Epithelial cell of esophagus (primary cell): Measurements from ENCODE around the gene RNF187.

Experiments used
- DNase-seq: peaks from one replicate; pipeline ENCODE4 v3.0.0; 2010; ENCODE audit warnings: low read depth
- H3K4me3 ChIP-seq: 2 replicates; pipeline ENCODE4 v1.5.1; 2011; ENCODE audit warnings: mild to moderate bottlenecking, low read length, control low read depth
- CTCF ChIP-seq: IDR thresholded peaks from 2 replicates; pipeline ENCODE4 v1.5.1; 2011; ENCODE audit warnings: low read depth, mild to moderate bottlenecking, low read length, control low read depth, inconsistent platforms; ENCODE audit not compliant: insufficient read depth; ENCODE audit errors: missing control alignments

RNF187 gene

GRCh38 chr1:228487336-228488124 lies at the start of gene RNF187:
Gene RNF187 (plus strand): TSS chr1:228487382.
- peak within 1 kb of the TSS; percentile 81 for H3K4me3 ChIP-seq
- DNase-seq = peak; percentile 24
- no peak for TF ChIP-seq CTCF

- H3K4me3 ChIP-seq = no peak overlapping the region
- DNase-seq = no peak
- no peak for TF ChIP-seq CTCF
These were observed 49.7 kb upstream of the RNF187 start for GRCh38 chr1:228437424-228437962.

GRCh38 chr1:228438266-228438665 lies 48.9 kb upstream of the RNF187 start:
- no peak for DNase-seq
- no peak for TF ChIP-seq CTCF
- no peak overlapping the region for H3K4me3 ChIP-seq

GRCh38 chr1:228440761-228441500 lies 46.3 kb upstream of the RNF187 start:
- no peak for TF ChIP-seq CTCF
- H3K4me3 ChIP-seq = no peak overlapping the region
- no peak for DNase-seq

GRCh38 chr1:228443395-228443794 lies 43.8 kb upstream of the RNF187 start:
- no peak overlapping the region for H3K4me3 ChIP-seq
- TF ChIP-seq CTCF = no peak
- DNase-seq = no peak

GRCh38 chr1:228445490-228445842 lies 41.7 kb upstream of the RNF187 start:
- DNase-seq = no peak
- TF ChIP-seq CTCF = no peak
- peak overlapping the region; percentile 30 for H3K4me3 ChIP-seq
